Fibroblast of mammary gland (primary cell): ENCODE measurements around the gene MACIR.

Source experiments
- DNase-seq: peaks from one replicate; pipeline ENCODE4 v3.0.0-alpha.2; 2010; ENCODE audit warnings: low read depth
- H3K4me3 ChIP-seq: 2 replicates; pipeline ENCODE4 v1.5.1; 2011; ENCODE audit warnings: low read depth, mild to moderate bottlenecking, low read length, moderate library complexity; ENCODE audit not compliant: control insufficient read depth
- TF ChIP-seq, protein P1 (sequence below): conservative IDR thresholded peaks from 2 replicates; pipeline ENCODE4 v1.5.1; 2011; ENCODE audit warnings: low read depth, low read length, inconsistent platforms; ENCODE audit not compliant: control insufficient read depth, insufficient read depth

The MACIR gene

DNA sequence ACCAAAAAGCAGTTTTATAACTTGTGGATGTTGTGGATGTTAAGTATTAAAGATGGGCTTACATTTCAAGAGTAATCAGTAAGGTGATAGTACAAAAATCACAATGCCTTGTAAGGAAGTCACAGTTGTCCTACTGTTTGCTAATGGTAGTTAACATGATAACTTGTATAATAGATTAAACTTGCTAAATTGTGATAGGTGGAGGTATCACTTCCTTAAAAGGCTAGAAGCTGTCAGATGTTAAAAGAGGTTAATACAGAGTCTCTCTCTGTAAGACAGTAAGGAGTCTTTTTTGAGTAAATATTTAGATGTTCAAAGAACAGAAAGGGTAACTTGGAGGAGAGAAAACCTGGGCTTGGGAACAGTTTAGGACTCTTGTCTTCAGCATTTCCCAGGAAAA is 14.2 kb upstream of the MACIR start:
- TF ChIP-seq, protein P1, sequence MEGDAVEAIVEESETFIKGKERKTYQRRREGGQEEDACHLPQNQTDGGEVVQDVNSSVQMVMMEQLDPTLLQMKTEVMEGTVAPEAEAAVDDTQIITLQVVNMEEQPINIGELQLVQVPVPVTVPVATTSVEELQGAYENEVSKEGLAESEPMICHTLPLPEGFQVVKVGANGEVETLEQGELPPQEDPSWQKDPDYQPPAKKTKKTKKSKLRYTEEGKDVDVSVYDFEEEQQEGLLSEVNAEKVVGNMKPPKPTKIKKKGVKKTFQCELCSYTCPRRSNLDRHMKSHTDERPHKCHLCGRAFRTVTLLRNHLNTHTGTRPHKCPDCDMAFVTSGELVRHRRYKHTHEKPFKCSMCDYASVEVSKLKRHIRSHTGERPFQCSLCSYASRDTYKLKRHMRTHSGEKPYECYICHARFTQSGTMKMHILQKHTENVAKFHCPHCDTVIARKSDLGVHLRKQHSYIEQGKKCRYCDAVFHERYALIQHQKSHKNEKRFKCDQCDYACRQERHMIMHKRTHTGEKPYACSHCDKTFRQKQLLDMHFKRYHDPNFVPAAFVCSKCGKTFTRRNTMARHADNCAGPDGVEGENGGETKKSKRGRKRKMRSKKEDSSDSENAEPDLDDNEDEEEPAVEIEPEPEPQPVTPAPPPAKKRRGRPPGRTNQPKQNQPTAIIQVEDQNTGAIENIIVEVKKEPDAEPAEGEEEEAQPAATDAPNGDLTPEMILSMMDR = no peak
- no peak overlapping the region for H3K4me3 ChIP-seq
- no peak for DNase-seq

DNA sequence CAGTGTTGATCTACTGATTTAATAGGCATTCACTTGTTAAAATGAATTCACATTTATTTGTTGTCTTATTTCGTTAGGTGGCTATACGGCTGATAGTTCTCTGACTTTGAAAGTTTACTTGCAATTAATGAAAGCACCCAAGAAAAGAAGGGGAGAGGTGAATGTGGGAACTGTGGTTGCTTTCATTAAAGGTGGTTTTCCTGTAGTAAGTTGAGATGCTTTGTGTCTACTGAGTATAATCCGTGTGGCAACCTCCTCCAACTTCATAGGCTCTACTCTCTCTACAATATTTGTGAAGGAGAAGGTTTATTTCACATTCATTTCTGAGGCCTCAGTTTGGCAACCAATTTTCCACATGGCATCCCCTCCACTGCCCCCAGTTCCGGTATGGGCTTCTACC is 12.8 kb upstream of the MACIR start:
- no peak for DNase-seq
- no peak overlapping the region for H3K4me3 ChIP-seq
- TF ChIP-seq, protein P1 = no peak

DNA sequence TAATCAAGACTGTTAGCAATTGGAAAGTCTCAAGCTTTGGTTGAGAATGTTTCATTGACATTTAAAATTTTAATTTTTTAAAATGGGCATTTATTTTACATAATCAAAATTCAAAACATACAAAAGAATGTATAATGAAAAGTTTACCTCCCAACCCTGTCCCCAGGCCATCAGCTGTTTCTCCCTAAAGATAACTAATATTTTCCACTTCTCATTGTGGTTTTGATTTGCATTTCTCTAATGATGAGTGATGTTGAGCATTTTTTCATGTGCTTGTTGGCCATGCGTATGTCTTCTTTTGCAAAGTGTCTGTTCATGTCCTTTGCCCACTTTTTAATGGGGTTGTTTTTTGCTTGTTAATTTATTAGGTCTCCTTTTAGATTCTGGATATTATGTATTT is 11.4 kb upstream of the MACIR start:
- no peak overlapping the region for H3K4me3 ChIP-seq
- DNase-seq = no peak
- TF ChIP-seq, protein P1 = no peak

DNA sequence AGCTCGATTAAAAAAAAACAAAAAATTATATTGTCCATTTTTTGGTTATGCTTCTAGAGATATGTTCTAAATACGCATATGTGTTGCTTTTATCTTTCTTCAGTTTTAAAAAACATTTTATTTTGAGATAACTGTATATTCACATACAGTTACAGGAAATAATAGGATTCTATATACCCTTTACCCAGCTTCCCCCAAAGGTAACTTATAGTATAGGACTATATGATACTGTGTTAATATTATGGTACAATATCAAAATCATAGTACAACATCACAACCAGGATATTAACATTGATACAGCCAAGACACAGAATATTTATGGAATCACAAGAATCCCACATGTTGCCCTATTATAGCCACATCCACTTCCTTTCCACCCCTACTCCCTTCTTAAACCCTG is 9.5 kb upstream of the MACIR start:
- TF ChIP-seq, protein P1 = no peak
- no peak overlapping the region for H3K4me3 ChIP-seq
- no peak for DNase-seq

DNA sequence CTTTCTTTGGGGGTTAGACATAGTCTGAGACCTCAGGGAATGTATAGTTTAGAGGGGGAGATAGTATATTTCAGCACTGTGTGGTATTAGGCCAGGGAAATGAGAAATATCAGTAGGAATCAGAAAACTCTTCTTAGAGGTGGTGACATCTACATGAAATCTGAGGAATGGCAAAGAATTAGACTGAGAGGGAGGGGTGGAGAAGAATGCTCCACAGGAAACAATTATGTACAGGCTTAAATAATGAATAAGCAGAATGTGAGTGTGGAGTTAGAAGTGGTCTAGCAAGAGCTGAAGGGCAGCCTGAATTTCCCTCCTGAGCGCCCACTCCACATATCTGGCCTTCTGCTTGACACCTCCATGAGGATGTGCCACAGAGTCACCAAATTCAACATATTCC is 3.6 kb upstream of the MACIR start:
- TF ChIP-seq, protein P1 = no peak
- DNase-seq = no peak
- no peak overlapping the region for H3K4me3 ChIP-seq

DNA sequence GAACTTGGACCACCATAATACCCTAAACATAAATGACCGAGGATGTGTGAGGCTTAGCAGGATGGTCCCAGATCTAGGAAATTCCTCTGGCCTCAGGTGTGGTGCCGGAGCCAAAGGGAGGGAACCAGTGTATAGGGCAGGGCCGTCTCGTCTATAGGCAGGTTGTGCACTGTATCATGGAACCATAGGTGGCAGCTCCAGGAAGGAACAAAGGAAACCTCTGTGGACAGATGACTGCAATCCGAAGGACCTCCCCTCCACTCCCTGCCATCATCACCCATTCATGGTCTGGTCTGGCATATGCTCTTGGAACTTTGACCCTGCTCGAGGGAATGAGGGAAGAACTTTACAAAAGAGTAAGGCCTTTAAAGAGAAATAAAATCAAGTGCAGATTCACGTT is 2.9 kb upstream of the MACIR start:
- DNase-seq = no peak
- TF ChIP-seq, protein P1 = no peak

DNA sequence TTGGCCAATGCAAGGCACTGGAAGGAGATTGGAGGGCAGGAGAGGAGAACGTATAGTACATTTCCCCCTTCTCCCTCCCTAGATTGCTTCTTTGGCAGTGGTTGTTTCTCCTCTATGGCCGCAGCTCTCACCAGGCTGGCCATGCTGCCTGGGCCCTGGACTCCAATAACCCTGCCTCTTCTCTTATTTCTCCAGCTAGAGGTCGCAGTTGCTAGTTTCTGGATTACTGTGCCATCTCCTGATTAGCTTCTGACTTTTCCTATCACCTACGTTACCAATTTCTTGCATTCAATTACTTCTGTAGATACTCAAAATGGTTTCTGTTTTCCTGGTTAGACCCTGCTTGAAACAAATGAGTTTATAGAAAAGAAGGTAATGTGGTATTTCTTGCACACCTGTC is 2.4 kb upstream of the MACIR start:
- DNase-seq = no peak
- H3K4me3 ChIP-seq = no peak overlapping the region
- TF ChIP-seq, protein P1 = no peak

More for the DNA sequence above, 2.9 kb upstream of the MACIR start:
- H3K4me3 ChIP-seq = no peak overlapping the region
